ENCODE measurements around the gene S100A5. TPM values are rescaled to one million over a fixed set of nuclear protein-coding genes. Genes with fewer than 3 reads are reported as not detected.

The S100A5 gene
- total and polyA plus RNA-seq, 9 of the 15 experiments (the other 6 are each of a cell fraction or from before 2014, with no cell fraction given), result 0.56 to 1.4 (median 0.64) TPM; not detected in 5

DNA sequence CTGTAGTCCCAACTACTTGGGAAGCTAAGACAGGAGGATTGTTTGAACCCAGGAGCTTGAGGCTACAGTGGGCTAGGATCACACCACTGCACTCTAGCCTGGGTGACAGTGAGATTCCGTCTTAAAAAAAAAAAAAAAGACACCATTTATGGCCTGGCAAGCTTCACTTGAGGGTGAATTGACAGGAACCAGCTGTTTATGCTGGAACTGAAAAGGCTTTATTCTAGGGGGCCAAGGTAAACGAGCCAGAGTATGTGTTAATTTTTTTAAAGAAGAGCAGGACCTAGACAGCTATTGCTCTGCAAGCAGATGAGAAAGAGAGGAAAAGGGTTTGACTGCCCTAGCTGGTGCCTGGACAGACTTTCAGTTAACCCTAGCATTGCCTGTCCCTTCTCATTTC is 42.0 kb downstream of the S100A5 start:
- intact Hi-C loops (cut with micrococcal nuclease) (no loop called here), in situ Hi-C loops (cut with MboI) (no loop called here)
- H3K27me3 ChIP-seq (ENCODE audit: control insufficient read depth in 2 of 2, insufficient read depth in 2 of 2, low read length in 2 of 2), result peaks cover 7 to 9% of the 10 kb centered on the region in 2 experiments; a peak in 3 of 5 replicates
- H3K27ac ChIP-seq (ENCODE audit: extremely low read depth, low read depth, low read length), result no peak overlapping the region
- ATAC-seq (no peak), FAIRE-seq (no peak), DNase-seq (ENCODE audit: extremely low read depth in 1 of 4, low spot score in 3 of 4) (no peak)
- TF ChIP-seq RBM15 (IDR thresholded peaks at IDR 0.05; ENCODE audit: insufficient read depth, low read length), result no peak
- TF ChIP-seq, protein P1, sequence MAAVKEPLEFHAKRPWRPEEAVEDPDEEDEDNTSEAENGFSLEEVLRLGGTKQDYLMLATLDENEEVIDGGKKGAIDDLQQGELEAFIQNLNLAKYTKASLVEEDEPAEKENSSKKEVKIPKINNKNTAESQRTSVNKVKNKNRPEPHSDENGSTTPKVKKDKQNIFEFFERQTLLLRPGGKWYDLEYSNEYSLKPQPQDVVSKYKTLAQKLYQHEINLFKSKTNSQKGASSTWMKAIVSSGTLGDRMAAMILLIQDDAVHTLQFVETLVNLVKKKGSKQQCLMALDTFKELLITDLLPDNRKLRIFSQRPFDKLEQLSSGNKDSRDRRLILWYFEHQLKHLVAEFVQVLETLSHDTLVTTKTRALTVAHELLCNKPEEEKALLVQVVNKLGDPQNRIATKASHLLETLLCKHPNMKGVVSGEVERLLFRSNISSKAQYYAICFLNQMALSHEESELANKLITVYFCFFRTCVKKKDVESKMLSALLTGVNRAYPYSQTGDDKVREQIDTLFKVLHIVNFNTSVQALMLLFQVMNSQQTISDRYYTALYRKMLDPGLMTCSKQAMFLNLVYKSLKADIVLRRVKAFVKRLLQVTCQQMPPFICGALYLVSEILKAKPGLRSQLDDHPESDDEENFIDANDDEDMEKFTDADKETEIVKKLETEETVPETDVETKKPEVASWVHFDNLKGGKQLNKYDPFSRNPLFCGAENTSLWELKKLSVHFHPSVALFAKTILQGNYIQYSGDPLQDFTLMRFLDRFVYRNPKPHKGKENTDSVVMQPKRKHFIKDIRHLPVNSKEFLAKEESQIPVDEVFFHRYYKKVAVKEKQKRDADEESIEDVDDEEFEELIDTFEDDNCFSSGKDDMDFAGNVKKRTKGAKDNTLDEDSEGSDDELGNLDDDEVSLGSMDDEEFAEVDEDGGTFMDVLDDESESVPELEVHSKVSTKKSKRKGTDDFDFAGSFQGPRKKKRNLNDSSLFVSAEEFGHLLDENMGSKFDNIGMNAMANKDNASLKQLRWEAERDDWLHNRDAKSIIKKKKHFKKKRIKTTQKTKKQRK (IDR thresholded peaks at IDR 0.05; ENCODE audit: borderline replicate concordance, low read depth, low read length), result no peak
- TF ChIP-seq ZBTB17 (CRISPR knock-in tag; IDR thresholded peaks at IDR 0.05), result no peak
- peaks cover 7% of the 10 kb centered on the region; the same call in 1 of the 2 replicates for H4K20me1 ChIP-seq (replicated peaks; ENCODE audit: control insufficient read depth, insufficient read depth, low read length)
- H3K79me2 ChIP-seq (ENCODE audit: control insufficient read depth, insufficient read depth, low read length), result no peaks in the 10 kb centered on the region
- H3K9me3 ChIP-seq (replicated peaks; ENCODE audit: control insufficient read depth, insufficient read depth, low read depth, low read length), result no peaks in the 10 kb centered on the region
- H3K4me2 ChIP-seq (ENCODE audit: insufficient read depth, low read length), result no peak overlapping the region
- H3K4me1 ChIP-seq (replicated peaks in 1 of 2; ENCODE audit: control insufficient read depth in 2 of 2, insufficient read depth in 2 of 2, low read length in 2 of 2), result no peaks in the 10 kb centered on the region
- BruUV-seq (replicated peaks), result no TSS peak
- 7% methylated on average over 2 of the region's 2 CpGs for WGBS (ENCODE audit: insufficient coverage, low coverage, missing lambda C conversion rate)
- POLR2A ChIA-PET, result interaction anchor here (1.0 kb wide), 1 partner anchor 12 kb away, joined by 3 read pairs; no protein-coding TSS in a partner anchor
- CTCF ChIA-PET (ENCODE audit: low intra/inter-chr PET ratio), result interaction anchor here (0.7 kb wide), 1 partner anchor 150 kb away, joined by 5 read pairs; the partner anchor contains the start of gene PGLYRP4
- no peak overlapping the region for H3K9ac ChIP-seq (ENCODE audit: insufficient read depth in 1 of 2, low read depth in 2 of 2, low read length in 2 of 2)
- no peak overlapping the region for H2AFZ ChIP-seq (ENCODE audit: low read depth, low read length)
- H3K9me1 ChIP-seq (ENCODE audit: control insufficient read depth, insufficient read depth, low read length), result no peaks in the 10 kb centered on the region
- H3K4me3 ChIP-seq, result no peak overlapping the region
- no peaks in the 10 kb centered on the region for H3K36me3 ChIP-seq (ENCODE audit: control insufficient read depth, insufficient read depth, low read length)

All from K562 (cell line).